ENCODE measurements around the gene SAMHD1.

SAMHD1 gene

GRCh38 chr20:36924167-36925045 lies 27.1 kb downstream of the SAMHD1 start:
- Histone ChIP-seq H3K9me2 (replicated peaks; ENCODE audit: insufficient read depth, low read length) (no peaks in the 10 kb centered on the region), H3F3A (ENCODE audit: insufficient read depth) (no peaks in the 10 kb centered on the region), H4K20me1 (ENCODE audit: low read depth, low read length) (no peaks in the 10 kb centered on the region), H3K27me3 (ENCODE audit: low read length) (no peaks in the 10 kb centered on the region), H2AFZ (ENCODE audit: low read depth, low read length, severe bottlenecking) (no peak overlapping the region), H3K36me3 (ENCODE audit: low read length) (peaks cover 4% of the 10 kb centered on the region), H3K9me3 (ENCODE audit: insufficient read depth, low read length) (no peaks in the 10 kb centered on the region), H3K4me3 (ENCODE audit: insufficient read depth, low read length, poor library complexity, severe bottlenecking) (no peak overlapping the region), H3K79me2 (ENCODE audit: insufficient read depth, low read length) (no peaks in the 10 kb centered on the region), H3K4me2 (ENCODE audit: low read depth, low read length, poor library complexity, severe bottlenecking) (no peak overlapping the region), H3K27ac (ENCODE audit: low read depth, low read length) (no peak overlapping the region), H3K9ac (ENCODE audit: low read length) (no peak overlapping the region)
- TF ChIP-seq CTCF (IDR thresholded peaks at IDR 0.05; ENCODE audit: insufficient read depth, low read length, poor library complexity, severe bottlenecking): no peak
- TF ChIP-seq EZH2phosphoT487 (conservative IDR thresholded peaks at IDR 0.05; ENCODE audit: low read length): no peak

GRCh38 chr20:36920334-36920730 lies 31.2 kb downstream of the SAMHD1 start:
- Histone ChIP-seq H4K20me1 (ENCODE audit: low read depth, low read length) (no peaks in the 10 kb centered on the region), H3K4me3 (ENCODE audit: insufficient read depth, low read length, poor library complexity, severe bottlenecking) (no peak overlapping the region), H3K27ac (ENCODE audit: low read depth, low read length) (no peak overlapping the region), H3K4me2 (ENCODE audit: low read depth, low read length, poor library complexity, severe bottlenecking) (no peak overlapping the region), H3K9me2 (replicated peaks; ENCODE audit: insufficient read depth, low read length) (no peaks in the 10 kb centered on the region), H3K9ac (ENCODE audit: low read length) (no peak overlapping the region), H3K36me3 (ENCODE audit: low read length) (0 out of 2 replicates have a peak, but pooled peaks cover 6% of the 10 kb centered on the region), H3K79me2 (ENCODE audit: insufficient read depth, low read length) (no peaks in the 10 kb centered on the region), H2AFZ (ENCODE audit: low read depth, low read length, severe bottlenecking) (no peak overlapping the region), H3F3A (ENCODE audit: insufficient read depth) (peaks cover 2% of the 10 kb centered on the region; the same call in 1 of the 2 replicates), H3K9me3 (ENCODE audit: insufficient read depth, low read length) (no peaks in the 10 kb centered on the region), H3K27me3 (ENCODE audit: low read length) (no peaks in the 10 kb centered on the region)
- TF ChIP-seq CTCF (IDR thresholded peaks at IDR 0.05; ENCODE audit: insufficient read depth, low read length, poor library complexity, severe bottlenecking) (no peak), EZH2phosphoT487 (conservative IDR thresholded peaks at IDR 0.05; ENCODE audit: low read length) (no peak)

- Histone ChIP-seq H4K20me1 (ENCODE audit: low read depth, low read length) (no peaks in the 10 kb centered on the region), H2AFZ (ENCODE audit: low read depth, low read length, severe bottlenecking) (no peak overlapping the region), H3K27ac (ENCODE audit: low read depth, low read length) (no peak overlapping the region), H3K79me2 (ENCODE audit: insufficient read depth, low read length) (no peaks in the 10 kb centered on the region), H3K9me2 (replicated peaks; ENCODE audit: insufficient read depth, low read length) (no peaks in the 10 kb centered on the region), H3K9ac (ENCODE audit: low read length) (no peak overlapping the region), H3F3A (ENCODE audit: insufficient read depth) (peaks cover 2% of the 10 kb centered on the region; the same call in 1 of the 2 replicates), H3K9me3 (ENCODE audit: insufficient read depth, low read length) (no peaks in the 10 kb centered on the region), H3K4me2 (ENCODE audit: low read depth, low read length, poor library complexity, severe bottlenecking) (no peak overlapping the region), H3K4me3 (ENCODE audit: insufficient read depth, low read length, poor library complexity, severe bottlenecking) (no peak overlapping the region), H3K36me3 (ENCODE audit: low read length) (0 out of 2 replicates have a peak, but pooled peaks cover 6% of the 10 kb centered on the region), H3K27me3 (ENCODE audit: low read length) (no peaks in the 10 kb centered on the region)
- TF ChIP-seq EZH2phosphoT487 (conservative IDR thresholded peaks at IDR 0.05; ENCODE audit: low read length) (no peak), CTCF (IDR thresholded peaks at IDR 0.05; ENCODE audit: insufficient read depth, low read length, poor library complexity, severe bottlenecking) (peak; percentile 66)
These were observed 31.7 kb downstream of the SAMHD1 start for GRCh38 chr20:36919715-36920333.

All from SU-DHL-6 (cell line).